ENCODE measurements around the gene ACTMAP. TPM values are rescaled to one million over a fixed set of nuclear protein-coding genes. Genes with fewer than 3 reads are reported as not detected.

The ACTMAP gene
- total and polyA plus RNA-seq, 2 of the 13 experiments (the other 11 are each of a cell fraction or from before 2014, with no cell fraction given), result 2.2 to 7.9 TPM

DNA sequence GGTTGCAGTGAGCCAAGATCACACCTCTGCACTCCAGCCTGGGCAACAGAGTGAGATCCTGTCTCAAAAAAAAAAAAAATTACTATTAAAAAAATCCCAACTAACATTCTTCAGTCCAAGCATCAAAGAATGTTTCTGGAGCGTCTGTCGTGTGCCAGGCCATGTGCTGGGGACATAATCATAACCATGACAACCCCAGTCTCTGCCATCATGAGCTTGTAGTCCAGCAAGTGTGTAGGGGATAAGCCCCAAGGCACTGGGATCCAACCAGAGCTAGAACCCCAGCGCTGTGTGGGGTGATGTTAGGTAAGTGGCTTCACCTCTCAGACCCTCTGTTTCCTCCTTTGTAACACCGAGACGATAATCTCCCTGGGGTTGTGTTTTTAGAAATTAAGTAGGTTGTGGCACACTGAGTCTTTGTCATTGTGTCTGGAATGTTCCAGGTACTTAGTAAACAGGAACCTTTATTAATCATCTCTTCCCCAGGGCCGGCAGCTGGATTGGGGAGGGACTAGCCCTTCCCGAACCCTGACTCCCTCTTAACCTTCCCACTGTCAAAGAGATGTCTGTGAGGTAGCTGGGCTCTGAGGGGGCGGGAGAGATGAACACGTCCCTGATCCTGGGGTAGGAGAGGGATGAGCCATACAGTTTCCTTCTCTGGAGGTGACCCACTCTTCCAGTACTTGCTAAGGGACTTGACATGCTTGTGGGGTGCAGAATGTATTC lies 28.2 kb downstream of the ACTMAP start (continued):
- TF ChIP-seq, protein P1, sequence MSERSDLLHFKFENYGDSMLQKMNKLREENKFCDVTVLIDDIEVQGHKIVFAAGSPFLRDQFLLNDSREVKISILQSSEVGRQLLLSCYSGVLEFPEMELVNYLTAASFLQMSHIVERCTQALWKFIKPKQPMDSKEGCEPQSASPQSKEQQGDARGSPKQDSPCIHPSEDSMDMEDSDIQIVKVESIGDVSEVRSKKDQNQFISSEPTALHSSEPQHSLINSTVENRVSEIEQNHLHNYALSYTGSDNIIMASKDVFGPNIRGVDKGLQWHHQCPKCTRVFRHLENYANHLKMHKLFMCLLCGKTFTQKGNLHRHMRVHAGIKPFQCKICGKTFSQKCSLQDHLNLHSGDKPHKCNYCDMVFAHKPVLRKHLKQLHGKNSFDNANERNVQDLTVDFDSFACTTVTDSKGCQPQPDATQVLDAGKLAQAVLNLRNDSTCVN (CRISPR knock-in tag; IDR thresholded peaks at IDR 0.05; ENCODE audit: borderline replicate concordance), result no peak
- TF ChIP-seq TBL1XR1 (IDR thresholded peaks at IDR 0.05; ENCODE audit: borderline replicate concordance, low read length, partially characterized antibody), result no peak

DNA sequence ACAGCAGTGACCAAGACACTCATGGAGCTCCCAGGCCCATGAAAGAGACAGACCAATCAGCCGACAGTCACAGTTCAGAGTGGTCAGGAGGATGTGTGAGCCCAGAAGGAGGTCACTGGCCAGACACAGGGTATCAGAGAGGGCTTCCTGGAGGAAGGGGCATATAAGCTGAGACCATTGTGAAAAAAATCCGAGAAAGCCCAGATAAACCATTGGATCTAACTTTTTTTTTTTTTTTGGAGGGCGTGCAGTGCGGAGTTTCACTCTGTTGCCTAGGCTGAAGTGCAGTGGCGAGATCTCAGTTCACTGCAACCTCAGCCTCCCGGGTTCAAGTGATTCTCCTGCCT lies 29.2 kb downstream of the ACTMAP start:
- peaks cover 57% of the 10 kb centered on the region for H3K79me2 ChIP-seq (ENCODE audit: insufficient read depth, low read length)
- no peaks in the 10 kb centered on the region for H3K9me3 ChIP-seq (ENCODE audit: low read length)
- WGBS (ENCODE audit: low lambda C conversion rate), result 86% methylated on average over 4 of the region's 6 CpGs
- DNase-seq (ENCODE audit: low spot score) (no peak), FAIRE-seq (no peak), ATAC-seq (no peak)
- H3K4me2 ChIP-seq (ENCODE audit: low read depth, low read length), result peak overlapping the region; percentile 94
- peaks cover 36% of the 10 kb centered on the region for H3K4me1 ChIP-seq (ENCODE audit: insufficient read depth, low read length)
- H3K27me3 ChIP-seq (ENCODE audit: control insufficient read depth in 1 of 2, insufficient read depth in 2 of 2, low read length in 2 of 2), result no peaks in the 10 kb centered on the region; a peak in 1 of 5 replicates
- POLR2A ChIA-PET, result interaction anchor here (0.6 to 2.2 kb wide), 3 partner anchors 23 to 142 kb away, joined by 3 to 9 read pairs (median 3); partner anchors contain the start of genes ACTMAP and SNRPA
- no peak overlapping the region for H3K4me3 ChIP-seq (replicated peaks in 1 of 3; ENCODE audit: insufficient read depth in 1 of 3, low read depth in 2 of 3, low read length in 3 of 3)
- no peak overlapping the region for H2AFZ ChIP-seq (ENCODE audit: low read length)
- H3K9ac ChIP-seq (ENCODE audit: insufficient read depth, low read depth, low read length), result no peak overlapping the region; the same call in 1 of the 2 replicates
- no TSS peak for BruUV-seq (replicated peaks)
- peaks cover 5 to 27% of the 10 kb centered on the region in 2 experiments; a peak in 4 of 5 replicates for H3K36me3 ChIP-seq (replicated peaks in 1 of 2; ENCODE audit: control insufficient read depth in 1 of 2, insufficient read depth in 2 of 2, low read length in 2 of 2)
- H3K27ac ChIP-seq (ENCODE audit: extremely low read length, insufficient read depth, low read length), result no peak overlapping the region
- TF ChIP-seq, protein P2, sequence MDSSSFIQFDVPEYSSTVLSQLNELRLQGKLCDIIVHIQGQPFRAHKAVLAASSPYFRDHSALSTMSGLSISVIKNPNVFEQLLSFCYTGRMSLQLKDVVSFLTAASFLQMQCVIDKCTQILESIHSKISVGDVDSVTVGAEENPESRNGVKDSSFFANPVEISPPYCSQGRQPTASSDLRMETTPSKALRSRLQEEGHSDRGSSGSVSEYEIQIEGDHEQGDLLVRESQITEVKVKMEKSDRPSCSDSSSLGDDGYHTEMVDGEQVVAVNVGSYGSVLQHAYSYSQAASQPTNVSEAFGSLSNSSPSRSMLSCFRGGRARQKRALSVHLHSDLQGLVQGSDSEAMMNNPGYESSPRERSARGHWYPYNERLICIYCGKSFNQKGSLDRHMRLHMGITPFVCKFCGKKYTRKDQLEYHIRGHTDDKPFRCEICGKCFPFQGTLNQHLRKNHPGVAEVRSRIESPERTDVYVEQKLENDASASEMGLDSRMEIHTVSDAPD (CRISPR knock-in tag; IDR thresholded peaks at IDR 0.05), result no peak
- no peak for TF ChIP-seq ZNF24 (IDR thresholded peaks at IDR 0.05)
- 0 out of 2 replicates have a peak, but pooled peaks cover 4% of the 10 kb centered on the region for H4K20me1 ChIP-seq (ENCODE audit: insufficient read depth, low read length)
- CTCF ChIA-PET (ENCODE audit: low intra/inter-chr PET ratio, low total read pairs), result no interaction called here
- in situ Hi-C loops (cut with HindIII; ENCODE audit: extremely low pct_ligation_motif_present, low pct_unique_long_range_greater_than_20kb), result no loop called here
- intact Hi-C loops (cut with micrococcal nuclease; ENCODE audit: unreplicated experiment), result no loop called here
